CD4-positive, alpha-beta T cell treated with Interleukin-17A for 4 hours (primary cell): Measurements from ENCODE around the gene GOLGA6B.
A peak's percentile ranks its signal among the peaks of the same experiment; 100 is the strongest.
"Not testable (repeated sequence)": the region's sequence is repeated elsewhere in the genome, so short reads cannot be mapped to it uniquely, and the experiment has no call there.

Experiments
- DNase-seq: peaks from one replicate; pipeline ENCODE4 v3.0.0-alpha.2; 2020; ENCODE audit warnings: mixed read lengths

GOLGA6B gene, protein sequence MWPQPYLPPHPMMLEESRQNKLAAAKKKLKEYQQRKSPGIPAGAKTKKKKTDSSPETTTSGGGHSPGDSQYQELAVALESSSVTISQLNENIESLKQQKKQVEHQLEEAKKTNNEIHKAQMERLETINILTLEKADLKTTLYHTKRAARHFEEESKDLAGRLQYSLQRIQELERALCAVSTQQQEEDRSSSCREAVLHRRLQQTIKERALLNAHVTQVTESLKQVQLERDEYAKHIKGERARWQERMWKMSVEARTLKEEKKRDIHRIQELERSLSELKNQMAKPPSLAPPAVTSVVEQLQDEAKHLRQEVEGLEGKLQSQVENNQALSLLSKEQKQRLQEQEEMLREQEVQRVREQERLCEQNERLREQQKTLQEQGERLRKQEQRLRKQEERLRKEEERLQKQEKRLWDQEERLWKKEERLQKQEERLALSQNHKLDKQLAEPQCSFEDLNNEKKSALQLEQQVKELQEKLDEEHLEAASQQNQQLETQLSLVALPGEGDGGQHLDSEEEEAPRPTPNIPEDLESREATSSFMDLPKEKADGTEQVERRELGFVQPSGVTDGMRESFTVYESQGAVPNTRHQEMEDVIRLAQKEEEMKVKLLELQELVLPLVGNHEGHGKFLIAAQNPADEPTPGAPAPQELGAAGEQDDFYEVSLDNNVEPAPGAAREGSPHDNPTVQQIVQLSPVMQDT

DNA sequence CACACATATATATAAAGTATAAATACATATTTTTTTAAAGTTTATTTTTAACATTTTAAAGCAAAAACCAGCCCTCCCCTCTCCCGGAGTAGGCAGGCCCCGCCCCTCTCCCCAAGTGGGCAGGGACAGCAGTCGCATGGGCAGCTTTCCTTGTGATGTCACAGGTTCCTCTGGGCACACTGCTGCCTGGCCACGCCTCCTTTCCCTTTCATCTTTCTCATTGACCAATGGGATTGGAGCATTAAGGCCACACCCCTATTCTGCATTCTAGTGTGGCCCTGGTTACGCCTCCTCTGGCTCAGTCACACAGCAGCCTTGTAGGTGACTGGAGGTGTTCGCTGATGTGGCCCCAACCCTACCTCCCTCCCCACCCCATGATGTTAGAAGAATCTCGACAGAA is at the start of gene GOLGA6B:
GOLGA6B (plus strand) TSS at position 301 of the 400 bp plus-strand sequence; CDS start at position 342, 41 bp downstream.
- DNase-seq, result not testable (repeated sequence)

DNA sequence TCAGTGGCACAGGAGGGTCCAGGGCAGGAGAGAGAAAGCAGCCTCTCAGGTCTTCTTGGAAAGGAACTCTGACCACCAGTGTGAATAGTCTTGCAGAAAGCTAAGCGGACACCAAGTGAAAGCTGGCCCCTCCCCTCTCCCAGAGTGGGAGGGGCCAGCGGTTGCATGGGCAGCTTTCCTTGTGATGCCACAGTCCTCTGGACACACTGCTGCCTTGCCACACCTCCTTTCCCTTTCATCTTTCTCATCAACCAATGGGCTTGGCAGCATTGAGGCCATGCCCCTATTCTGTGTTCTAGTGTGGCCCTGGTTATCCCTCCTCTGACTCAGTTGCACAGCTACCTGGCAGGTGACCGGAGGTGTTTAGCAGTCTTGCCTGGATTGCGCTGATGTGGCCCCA is 49.7 kb upstream of the GOLGA6B start:
- no peak for DNase-seq

DNA sequence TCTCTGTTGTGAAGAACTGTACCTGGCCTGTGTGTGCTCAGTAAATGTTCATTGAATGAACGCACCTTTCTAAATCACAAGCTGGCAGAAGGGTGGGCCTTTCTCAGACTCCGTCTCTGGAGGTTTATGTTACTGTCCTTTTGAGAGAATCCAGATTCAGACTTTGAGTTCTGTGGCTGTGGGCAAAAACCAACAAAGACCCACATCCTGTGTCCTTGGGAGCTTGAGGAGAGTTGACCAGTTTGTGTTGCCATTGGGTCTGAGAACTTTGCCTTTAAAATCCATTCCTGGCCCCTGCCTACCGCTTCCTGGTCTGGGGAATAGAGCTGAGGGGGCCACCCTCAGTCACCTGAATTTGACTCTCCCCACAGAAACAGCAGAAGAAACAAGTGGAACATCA is 46.4 kb upstream of the GOLGA6B start:
- DNase-seq, result not testable (repeated sequence)

DNA sequence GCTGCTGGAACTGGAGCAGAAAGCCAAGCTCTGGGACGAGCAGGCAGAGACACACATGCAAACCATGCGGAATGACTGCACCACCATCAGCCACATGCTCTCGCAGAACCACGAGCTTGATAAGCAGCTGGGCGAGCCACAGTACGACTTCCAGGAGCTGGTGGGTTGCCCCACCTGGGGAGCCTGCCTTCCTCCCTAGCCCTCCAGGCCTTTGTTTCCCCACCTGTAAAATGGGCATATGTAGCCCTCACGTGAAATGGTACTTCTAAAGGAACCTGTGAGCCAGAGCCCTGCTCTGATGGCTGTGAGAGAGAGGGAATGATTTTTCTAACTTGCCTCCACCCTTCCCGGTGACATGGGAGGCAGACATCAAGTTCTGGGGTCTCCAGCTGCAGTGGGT is 44.6 kb upstream of the GOLGA6B start:
- no peak for DNase-seq

DNA sequence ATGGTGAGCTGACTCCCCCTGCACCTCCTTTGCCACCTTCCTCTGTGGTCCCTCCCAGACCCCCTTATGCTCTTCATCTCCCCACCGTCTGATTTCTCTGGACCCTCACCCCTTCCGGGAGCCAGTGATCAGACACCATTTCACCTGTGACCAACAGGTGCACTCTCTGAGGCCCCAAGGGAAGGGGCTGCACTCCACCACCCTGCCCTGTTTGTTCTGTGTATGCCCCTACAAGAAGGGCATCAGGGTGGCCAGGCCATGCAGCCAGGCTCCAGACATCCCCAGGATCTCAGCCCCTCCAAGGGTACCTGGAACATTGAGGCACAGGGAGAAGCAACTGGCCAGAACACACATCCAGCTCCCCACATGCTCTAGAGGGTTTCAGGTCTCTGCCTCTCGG is 42.2 kb upstream of the GOLGA6B start:
- DNase-seq, result not testable (repeated sequence)

DNA sequence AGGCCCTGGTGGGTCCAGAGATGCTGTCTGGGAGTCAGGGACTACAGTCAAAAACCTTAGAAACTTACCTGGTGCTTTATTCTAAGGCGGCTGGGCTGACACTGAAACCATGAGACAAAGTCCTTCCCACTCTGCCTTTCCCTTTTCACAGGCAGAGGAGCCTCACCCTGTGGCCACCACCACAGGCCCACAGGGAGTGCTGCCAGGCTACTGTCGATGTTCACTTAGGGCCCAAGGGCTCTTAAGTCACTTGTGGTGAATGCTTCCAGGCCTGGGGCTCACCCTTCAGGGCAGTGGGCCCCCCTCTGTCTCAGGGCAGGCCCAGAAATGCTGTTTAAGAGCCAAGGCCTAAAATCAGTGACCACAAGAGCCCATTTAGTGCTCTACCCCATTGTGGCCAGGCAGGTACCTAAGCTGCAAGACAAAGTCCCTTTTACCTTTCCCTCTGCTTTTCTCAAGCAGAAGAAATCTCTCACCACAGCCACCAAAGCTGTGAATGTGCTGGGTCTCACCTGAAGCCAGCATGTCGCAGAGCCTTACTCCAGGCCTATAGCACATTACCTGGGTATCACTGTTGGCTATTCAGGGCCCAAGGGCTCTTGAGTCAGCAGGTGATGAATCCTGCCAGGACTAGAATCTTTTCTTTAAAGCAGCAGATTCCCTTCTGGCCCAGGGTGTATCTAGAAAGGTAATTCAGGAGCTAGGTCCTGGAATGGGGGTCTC is 39.5 kb upstream of the GOLGA6B start:
- no peak for DNase-seq

DNA sequence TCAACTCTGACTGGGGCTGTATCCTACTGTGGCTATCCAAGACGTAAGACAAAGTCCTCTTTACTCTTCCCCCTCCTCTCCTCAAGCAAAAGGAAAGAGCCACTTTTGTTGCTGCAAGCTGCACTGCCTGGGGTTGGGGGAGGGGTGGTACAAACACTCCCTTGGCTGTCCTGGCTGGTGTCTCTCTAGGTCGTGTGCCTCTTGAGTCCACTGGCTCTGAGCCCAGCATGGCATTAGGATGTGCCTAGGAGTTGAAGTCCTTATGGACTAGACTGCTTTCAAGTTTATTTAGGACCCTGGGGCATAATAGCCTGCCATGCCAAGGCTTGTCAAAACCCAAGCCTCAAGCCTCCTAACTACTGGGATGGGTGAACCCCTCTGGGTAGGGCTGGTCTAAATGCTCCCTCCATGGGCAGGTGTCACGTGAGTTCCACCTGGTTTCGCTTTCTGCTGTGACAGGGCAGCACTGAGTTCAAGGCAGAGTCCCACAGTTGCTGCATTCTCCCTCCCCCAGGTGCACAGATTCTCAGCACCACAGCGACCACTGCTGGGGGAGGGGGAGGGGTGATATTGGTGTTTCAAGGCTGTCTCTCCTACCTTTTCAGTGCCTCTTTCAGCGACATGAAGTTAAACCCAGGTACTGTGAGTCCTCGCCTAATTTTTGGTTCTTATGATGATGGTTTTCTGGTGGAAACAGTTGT is 38.8 kb upstream of the GOLGA6B start:
- DNase-seq, result peak; percentile 17

DNA sequence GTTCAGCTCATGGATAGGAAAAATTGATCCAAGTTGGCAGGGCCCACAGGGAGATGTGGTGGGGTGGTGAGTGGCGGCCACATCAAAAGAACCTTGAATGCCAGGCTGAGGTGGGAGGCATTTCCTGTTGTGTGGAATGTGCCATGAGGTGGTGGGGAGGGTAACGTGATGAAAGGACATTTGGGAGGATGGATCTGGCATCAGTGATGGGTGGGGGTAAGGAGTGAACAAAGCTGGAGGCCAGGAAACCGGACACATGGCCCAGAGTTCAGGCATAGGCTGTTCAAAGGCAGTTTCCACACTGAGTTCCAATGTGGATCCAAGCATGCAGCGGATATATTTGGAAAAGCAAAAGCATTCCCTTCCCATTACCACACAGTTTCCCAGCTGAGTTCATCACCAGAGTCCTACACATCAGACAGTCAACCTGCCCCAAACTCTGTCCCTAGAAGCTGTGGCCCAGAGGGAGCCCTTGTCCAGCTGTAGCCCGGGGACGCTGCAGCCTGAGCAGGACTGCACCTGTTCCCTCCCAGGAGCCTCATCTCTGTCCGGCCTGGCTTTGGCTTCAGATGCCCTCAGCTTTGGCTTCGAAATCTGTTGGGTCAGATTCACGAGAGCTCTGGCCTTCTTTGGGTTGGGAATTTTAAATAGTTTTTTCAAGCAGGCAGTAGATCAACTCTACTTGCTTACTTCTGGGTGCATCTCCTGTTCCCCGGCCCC is 37.8 kb upstream of the GOLGA6B start:
- DNase-seq, result no peak

DNA sequence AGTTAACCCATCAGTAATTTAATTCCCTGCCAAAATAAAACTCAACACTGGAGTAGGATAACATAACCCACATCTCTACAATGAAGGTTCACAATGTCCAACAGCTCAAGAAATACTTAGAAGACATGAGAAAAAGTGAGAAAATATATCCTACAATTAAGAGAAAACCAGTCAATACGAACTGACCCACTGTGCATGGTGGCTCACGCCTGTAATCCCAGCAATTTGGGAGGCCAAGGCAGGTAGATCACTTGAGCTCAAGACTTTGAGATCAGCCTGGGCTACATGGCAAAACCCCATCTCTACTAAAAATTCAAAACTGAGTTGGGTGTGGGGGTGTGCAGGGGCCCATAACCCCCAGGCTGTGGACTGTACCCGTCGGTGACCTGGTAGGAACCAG is 30.6 kb upstream of the GOLGA6B start:
- DNase-seq, result not testable (repeated sequence)

DNA sequence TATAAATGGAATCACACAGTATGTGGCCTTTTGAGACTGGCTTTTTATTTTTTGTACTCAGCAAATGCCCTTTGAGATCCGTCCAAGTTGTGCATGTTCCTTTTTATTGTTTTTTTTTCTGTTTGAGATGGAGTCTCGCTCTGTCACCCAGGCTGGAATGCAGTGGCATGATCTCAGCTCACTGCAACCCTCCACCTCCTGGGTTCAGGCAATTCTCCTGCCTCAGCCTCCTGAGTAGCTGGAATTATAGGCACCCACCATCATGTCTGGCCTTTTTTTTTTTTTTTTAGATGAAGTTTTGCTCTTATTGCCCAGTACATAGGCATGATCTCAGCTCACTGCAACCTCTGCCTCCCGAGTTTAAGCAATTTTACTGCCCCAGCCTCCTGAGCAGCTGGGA is 28.3 kb upstream of the GOLGA6B start:
- not testable (repeated sequence) for DNase-seq

DNA sequence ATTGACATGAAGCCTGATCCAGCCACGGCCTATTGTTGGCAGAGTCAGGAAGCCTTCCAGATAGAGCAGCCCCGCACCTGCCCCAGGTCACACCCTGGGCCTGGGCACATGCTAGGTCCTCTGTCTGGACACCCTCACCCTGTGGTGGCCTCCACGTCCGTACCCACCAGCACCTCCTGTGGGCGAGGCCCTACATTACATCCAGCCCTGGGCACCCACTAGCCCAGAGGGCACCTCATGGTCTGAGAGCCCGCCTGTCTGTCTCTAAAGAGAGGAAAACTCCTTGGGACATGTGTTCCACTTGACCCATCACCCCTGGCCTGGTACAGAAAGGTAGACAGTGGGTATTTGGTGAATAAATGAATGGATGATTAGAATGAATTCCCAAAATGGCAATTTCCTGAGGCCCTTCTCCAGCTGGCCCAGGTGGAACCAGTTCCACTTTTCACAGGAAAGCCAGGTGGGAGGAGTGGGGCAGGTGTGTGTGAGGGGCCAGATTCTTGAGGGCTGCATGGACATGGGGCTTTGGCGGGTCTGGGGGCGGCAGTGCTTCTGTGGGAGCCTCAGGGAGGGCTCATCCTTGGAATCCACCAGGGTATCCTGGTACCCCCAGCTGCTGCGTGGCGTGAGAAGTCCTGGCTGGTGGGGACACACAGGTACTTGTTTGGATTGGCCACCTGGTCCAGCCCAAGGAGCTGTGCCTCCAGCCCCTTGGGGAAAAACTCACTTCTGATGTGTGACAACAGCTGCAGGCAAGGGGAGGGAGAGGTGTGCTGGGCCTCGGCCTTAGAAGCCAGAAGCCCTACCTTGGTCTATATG is 26.0 kb upstream of the GOLGA6B start:
- not testable (repeated sequence) for DNase-seq

DNA sequence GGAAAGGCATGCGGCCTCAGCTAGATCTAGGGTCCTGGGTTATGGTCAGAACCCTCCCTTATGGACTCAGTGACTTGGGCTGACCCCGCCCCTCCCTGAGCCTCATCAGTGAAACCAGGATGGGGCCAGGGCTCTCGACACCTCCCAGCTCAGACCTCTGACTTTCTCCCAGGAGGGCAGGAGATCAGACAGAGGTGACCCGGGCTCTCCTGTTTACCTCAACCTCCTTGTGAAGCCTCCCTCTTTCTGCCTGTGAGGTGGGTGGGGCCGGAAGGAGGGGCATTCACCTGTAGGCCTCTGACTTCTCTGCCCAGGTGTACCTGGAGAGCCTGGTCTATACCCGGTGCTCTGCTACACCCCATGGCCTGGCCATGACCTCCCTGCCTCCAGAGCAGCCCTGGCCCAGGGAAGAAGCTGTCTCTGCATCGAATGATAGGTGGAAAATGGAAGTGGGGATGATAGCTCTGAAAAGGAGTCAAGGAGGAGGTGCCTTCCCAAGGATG is 25.4 kb upstream of the GOLGA6B start:
- DNase-seq, result not testable (repeated sequence)

DNA sequence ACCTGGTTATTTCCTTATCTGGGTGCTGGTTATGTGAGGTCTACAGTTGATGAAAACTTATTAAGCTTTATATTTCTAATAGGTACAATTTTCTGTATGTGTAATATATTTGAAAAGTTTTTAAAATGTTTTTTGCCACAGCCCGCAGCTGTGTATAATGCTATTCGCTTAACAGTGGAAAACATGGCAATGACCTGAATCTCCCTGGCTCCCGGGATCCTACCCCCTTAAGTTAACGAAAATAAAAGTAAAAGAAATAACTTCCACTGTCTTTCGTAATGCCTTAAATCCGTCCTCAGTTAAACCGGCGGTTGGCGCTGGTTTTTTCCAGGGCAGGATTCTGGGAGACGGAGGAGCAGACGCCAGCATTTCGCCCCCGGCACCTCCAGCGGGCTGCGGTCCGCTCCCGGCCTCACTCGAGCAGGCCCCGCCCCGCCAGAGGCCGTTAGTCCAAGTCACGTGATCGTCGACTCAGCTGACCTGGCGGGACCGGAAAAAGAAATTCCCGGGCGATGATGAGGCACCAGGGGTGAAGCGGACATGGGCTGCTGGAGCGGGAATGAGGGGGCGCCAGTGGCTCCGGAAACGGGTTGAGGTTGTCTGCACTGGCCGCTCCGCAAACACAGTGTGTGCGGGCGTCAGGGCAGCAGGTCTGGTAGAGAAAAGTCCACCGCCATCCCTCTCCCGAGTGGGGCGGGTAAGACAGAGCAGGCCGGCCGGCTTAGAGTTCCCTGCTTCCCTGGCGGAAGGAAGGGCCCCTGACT is 17.8 kb upstream of the GOLGA6B start:
- DNase-seq, result peak; percentile 63

DNA sequence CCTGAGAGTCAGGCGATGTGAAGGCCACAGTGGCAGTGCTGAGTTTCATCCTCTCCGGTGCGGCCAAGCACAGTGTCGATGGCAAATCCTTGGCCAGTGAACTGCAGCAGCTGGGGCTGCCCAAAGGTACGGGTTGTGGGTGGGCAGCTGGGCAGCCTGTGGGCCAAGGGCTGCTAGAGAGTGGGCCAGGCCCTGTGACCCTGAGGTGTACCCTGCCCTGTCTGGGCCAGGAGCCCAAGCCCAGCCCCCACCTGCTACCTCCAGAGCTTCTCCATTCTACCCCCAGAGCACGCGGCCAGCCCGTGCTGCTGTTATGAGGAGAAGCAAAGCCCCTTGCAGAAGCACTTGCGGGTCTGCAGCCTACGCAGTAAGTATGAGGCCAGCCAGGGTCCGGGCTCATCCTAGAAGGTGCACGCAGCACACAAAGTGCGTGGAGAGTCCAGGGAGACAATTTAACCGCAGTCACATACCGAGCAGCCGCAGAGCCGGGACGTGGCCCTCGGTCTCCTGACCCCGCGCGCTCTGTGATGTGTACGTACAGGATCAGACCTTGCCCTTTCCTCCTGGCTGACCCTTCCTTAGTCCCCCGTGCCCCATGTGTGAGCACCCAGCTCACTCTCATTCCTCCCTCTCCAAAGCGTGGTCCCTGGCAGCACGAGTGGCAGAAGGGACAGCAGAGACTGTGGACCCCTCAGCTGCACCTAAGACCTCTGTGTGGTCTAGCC is 14.6 kb upstream of the GOLGA6B start:
- not testable (repeated sequence) for DNase-seq

DNA sequence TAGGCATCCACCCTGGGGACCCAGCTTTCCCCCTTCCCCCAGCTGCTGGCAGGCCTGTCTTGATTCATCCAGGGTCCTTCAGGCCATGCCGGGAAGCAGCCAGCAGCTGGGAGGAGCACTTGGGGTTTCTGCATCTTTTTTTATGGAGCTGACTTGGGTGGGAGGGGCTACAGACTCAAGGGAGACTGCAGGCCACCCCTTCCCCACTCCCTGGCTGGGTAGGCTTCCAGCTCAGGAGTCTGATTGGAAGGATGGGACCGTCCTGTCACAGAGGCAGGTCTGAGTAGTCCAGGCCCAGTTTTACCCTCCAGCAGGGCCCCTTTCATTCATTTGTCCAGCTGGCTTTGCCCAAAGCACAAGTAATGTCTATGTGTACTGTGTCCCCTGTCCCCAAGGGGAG is 12.2 kb upstream of the GOLGA6B start:
- DNase-seq, result not testable (repeated sequence)

DNA sequence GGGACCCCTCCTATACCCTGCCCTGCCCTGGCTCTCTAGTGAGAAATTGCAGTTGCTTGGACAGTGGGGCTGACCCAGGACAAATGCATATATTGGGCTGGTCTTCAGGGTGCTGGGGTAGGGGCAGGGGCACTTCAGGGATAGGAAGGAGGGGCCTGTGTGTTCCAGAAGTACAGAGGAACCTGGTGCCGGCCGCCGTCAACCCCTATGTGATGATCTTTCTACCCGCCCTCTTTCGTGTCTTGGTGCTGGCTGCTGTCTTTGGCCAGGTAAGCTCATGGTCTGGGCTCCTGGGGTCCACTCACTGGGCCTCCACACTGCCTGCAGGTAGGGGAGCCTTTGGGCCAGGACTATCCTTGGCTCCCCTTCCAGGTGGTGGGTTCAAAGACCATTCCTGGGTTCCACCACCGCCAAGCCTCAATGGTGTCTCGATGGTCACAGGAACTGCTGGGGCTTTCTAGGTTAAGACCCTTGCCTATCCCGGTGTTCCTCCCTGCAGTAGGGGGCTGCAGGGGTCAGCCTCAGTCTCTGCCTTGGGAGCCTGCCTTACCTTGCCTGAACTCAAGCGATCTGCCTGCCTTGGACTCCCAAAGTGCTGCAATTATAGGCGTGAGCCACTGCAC is 5.8 kb upstream of the GOLGA6B start:
- DNase-seq, result not testable (repeated sequence)

DNA sequence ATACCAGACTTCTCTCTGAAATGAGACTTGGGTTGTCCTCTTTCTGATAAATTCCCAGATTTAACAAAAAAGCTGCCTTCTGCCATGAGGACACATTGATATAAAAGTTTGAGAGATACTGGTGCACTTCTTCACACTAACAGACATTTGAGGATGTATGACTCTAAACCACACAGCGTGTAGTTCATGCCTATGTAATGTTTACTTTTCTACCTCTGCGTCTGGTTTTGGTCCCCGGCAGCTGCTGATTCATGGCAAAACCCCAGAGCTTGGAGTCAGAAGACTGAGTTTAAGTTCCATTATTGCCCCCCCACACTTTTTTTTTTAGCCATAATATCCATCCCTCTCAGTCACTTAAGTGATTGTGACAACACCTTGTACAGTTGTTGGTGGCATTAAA is 1.5 kb downstream of the GOLGA6B start:
- not testable (repeated sequence) for DNase-seq

DNA sequence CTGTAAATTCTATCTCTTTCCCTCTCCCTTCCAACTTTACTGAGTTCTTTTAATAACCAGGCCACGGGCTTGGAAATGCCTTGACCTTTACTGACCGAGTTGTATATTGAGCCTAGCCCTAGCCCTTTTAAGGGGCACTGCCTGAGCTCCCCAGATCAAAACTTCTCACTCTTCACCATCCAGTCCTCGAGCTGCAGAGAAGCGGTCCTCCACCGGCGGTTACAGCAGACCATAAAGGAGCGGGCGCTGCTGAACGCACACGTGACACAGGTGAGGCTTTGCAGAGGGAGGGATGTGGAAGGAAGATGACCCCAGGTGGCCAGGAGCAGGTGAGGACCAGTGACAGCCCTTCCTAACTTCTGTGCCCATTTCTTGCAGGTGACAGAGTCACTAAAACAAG is 6.6 kb downstream of the GOLGA6B start:
- DNase-seq, result not testable (repeated sequence)

DNA sequence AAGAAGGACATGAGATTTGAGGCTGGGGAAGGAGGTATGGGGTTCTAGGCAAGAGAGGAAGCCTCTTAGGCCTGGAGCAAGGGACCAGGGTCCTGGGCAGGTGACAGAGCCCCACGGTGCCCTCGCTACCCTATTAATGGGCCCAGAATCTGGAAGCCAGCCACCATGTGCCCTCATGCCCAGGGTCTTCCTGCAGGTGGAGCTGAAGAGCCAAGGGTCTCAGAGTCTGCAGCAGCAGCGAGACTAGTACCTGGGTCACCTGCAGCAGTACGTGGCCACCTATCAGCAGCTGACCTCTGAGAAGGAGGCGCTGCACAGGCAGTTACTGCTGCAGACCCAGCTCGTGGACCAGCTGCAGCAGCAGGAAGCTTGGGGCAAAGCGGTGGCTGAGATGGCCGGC is 9.4 kb downstream of the GOLGA6B start:
- not testable (repeated sequence) for DNase-seq
